Vagina (tissue), 2 donors: ENCODE measurements around the gene MICAL2.

Experiments used
- POLR2A ChIP-seq, 2 donors: fragments of 450-650 bp; IDR thresholded peaks; one replicate each; pipeline ENCODE4 v1.6.1; 2017; ENCODE audit warnings: antibody characterized with exemption in 2 of 2, mild to moderate bottlenecking in 2 of 2, moderate library complexity in 2 of 2
- TF ChIP-seq, protein P1 (sequence below), 3 experiments: fragments of 450-650 bp in 2 of 3; fragments of 200-600 bp in 1 of 3; sonication (generic) in 1 of 3; IDR thresholded peaks; one replicate each; pipeline ENCODE4 v1.5.1; 2017 to 2019; ENCODE audit warnings: antibody characterized with exemption in 3 of 3, mild to moderate bottlenecking in 2 of 3, moderate library complexity in 2 of 3

DNA sequence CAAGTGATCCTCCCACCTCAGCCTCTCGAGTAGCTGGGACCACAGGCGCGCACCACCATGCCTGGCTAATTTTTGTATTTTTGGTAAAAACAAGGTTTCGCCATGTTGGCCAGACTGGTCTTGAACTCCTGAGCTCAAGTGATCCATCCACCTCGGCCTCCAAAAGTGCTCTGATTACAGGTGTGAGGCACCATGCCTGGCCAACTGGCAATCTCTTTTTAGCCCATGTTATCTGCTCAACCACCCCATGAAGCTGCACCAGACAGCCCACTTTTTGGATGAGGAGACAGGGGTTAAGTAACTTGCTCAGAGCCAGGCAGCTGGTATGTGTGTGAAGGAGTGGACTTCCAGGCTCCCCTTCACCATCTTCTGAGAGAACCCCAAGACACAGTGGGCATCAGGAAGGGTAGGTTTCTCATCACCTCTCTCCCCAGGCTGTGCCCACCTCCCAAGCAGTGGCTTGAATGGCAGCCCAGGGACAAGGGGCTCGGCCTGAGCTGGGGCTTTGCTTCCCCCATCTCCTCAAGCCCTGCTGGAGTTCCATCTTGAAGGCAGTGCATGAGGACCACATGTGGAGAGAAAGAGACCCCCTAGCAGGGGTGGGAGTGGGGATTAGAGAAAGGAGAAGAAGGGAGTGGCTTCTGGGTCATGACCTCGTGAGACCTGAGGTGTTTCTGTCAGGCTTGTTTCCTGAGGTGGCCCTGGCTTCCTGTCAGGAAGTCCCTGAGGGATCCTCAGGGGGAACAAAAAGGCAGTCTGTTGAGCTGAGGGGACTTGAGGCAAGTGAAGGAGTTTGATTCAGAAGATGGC is 179.5 kb downstream of the MICAL2 start:
- TF ChIP-seq POLR2A (IDR thresholded peaks at IDR 0.05), result no peak
- TF ChIP-seq, protein P1, sequence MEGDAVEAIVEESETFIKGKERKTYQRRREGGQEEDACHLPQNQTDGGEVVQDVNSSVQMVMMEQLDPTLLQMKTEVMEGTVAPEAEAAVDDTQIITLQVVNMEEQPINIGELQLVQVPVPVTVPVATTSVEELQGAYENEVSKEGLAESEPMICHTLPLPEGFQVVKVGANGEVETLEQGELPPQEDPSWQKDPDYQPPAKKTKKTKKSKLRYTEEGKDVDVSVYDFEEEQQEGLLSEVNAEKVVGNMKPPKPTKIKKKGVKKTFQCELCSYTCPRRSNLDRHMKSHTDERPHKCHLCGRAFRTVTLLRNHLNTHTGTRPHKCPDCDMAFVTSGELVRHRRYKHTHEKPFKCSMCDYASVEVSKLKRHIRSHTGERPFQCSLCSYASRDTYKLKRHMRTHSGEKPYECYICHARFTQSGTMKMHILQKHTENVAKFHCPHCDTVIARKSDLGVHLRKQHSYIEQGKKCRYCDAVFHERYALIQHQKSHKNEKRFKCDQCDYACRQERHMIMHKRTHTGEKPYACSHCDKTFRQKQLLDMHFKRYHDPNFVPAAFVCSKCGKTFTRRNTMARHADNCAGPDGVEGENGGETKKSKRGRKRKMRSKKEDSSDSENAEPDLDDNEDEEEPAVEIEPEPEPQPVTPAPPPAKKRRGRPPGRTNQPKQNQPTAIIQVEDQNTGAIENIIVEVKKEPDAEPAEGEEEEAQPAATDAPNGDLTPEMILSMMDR (IDR thresholded peaks at IDR 0.05), result no peak
